OCI-LY3 (cell line): ENCODE results near the gene ZCCHC24.

ENCODE experiments used
- H2AFZ ChIP-seq: fragments of 200-600, 300-600 bp; shearing (Covaris generic); 2 replicates; pipeline ENCODE4 v1.6.0; 2014; ENCODE audit warnings: antibody characterized with exemption, low read depth, low read length
- H3K27ac ChIP-seq: fragments of 200-600, 300-600 bp; sonication (generic); 2 replicates; pipeline ENCODE4 v1.5.1; 2014; ENCODE audit warnings: mild to moderate bottlenecking, low read length, moderate library complexity, mixed read lengths
- H3K27me3 ChIP-seq: fragments of 200-600, 300-600 bp; sonication (generic); 2 replicates; pipeline ENCODE4 v1.6.1; 2014; ENCODE audit warnings: low read depth, low read length, mixed read lengths
- H3K36me3 ChIP-seq: fragments of 200-600, 300-600 bp; sonication (generic); replicated peaks from 2 replicates; pipeline ENCODE3; 2014; ENCODE audit warnings: low read depth, low read length, mixed read lengths
- H3K4me1 ChIP-seq: fragments of 300-600, 200-600 bp; sonication (generic); 2 replicates; pipeline ENCODE4 v1.6.1; 2014; ENCODE audit warnings: low read length, mixed read lengths
- H3K4me2 ChIP-seq: fragments of 200-600, 300-600 bp; sonication (generic); 2 replicates; pipeline ENCODE4 v1.6.1; 2014; ENCODE audit warnings: low read length, mixed read lengths
- H3K4me3 ChIP-seq: fragments of 300-600, 200-600 bp; sonication (generic); 2 replicates; pipeline ENCODE4 v1.5.1; 2014; ENCODE audit warnings: antibody characterized with exemption, mild to moderate bottlenecking, low read length, moderate library complexity
- H3K79me2 ChIP-seq: fragments of 300-600, 200-600 bp; shearing (Covaris generic); 2 replicates; pipeline ENCODE4 v1.6.1; 2014; ENCODE audit warnings: mild to moderate bottlenecking, low read length, mixed read lengths
- H3K9ac ChIP-seq: fragments of 300-600, 200-600 bp; shearing (Covaris generic); 2 replicates; pipeline ENCODE4 v1.6.0; 2014; ENCODE audit warnings: mild to moderate bottlenecking, low read length, moderate library complexity
- H3K9me3 ChIP-seq: fragments of 200-600, 300-600 bp; shearing (Covaris generic); 2 replicates; pipeline ENCODE4 v1.6.1; 2014; ENCODE audit warnings: low read length, mixed read lengths; ENCODE audit not compliant: insufficient read depth
- H4K20me1 ChIP-seq: fragments of 200-600, 300-600 bp; sonication (generic); 2 replicates; pipeline ENCODE4 v1.6.1; 2016; ENCODE audit warnings: low read length, mixed read lengths; ENCODE audit not compliant: insufficient read depth
- EZH2phosphoT487 ChIP-seq: fragments of 200-600 bp; shearing (Covaris generic); IDR thresholded peaks from 2 replicates; pipeline ENCODE4 v1.6.1; 2018; ENCODE audit warnings: antibody characterized with exemption, mixed run types, low read depth
- TF ChIP-seq, protein P1 (sequence below): fragments of 200-600, 300-600 bp; sonication (generic); IDR thresholded peaks from 2 replicates; pipeline ENCODE4 v1.5.1; 2014; ENCODE audit warnings: antibody characterized with exemption, low read length, low read depth

Gene ZCCHC24

DNA sequence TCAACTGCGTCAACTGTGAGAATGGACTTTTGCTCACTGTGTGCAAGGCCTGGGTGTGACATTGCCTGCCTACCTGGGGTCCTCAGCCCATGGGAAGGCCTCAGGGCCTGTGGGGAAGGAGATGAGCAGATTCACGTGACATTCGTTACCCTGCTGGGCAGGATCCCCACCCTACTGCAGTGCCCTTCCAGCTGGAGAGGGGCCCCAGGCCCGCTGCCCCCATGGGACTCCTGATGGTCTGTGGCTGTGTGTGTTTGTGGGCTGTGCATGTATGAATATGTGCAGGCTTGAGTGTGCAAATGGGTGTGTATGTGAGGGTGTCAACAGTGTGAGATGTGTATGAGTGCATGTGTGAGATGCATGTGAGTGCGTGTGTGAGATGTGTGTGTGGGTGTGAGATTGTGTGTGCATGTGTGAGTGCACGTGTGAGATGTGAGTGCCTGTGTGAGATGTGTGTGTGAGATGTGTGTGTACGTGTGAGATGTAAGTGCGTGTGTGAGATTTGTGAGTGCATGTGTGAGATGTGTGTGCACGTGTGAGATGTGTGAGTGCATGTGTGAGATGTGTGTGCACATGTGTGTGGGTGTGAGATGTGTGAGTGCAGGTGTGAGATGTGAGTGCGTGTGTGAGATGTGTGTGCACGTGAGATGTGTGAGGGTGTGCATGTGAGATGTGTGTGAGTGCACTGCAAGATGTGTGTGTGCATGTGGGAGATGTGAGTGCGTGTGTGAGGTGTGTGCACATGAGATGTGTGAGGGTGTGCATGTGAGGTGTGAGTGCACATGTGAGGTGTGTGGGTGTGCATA lies 68.5 kb downstream of the ZCCHC24 start:
- Histone ChIP-seq H2AFZ (no peak overlapping the region), H3K9me3 (no peaks in the 10 kb centered on the region), H3K4me1 (no peaks in the 10 kb centered on the region), H3K4me2 (no peak overlapping the region), H4K20me1 (no peaks in the 10 kb centered on the region), H3K27me3 (no peaks in the 10 kb centered on the region), H3K9ac (no peak overlapping the region), H3K79me2 (no peaks in the 10 kb centered on the region), H3K27ac (no peak overlapping the region), H3K36me3 (no peaks in the 10 kb centered on the region), H3K4me3 (no peak overlapping the region)
- no peak for TF ChIP-seq EZH2phosphoT487
- TF ChIP-seq, protein P1, sequence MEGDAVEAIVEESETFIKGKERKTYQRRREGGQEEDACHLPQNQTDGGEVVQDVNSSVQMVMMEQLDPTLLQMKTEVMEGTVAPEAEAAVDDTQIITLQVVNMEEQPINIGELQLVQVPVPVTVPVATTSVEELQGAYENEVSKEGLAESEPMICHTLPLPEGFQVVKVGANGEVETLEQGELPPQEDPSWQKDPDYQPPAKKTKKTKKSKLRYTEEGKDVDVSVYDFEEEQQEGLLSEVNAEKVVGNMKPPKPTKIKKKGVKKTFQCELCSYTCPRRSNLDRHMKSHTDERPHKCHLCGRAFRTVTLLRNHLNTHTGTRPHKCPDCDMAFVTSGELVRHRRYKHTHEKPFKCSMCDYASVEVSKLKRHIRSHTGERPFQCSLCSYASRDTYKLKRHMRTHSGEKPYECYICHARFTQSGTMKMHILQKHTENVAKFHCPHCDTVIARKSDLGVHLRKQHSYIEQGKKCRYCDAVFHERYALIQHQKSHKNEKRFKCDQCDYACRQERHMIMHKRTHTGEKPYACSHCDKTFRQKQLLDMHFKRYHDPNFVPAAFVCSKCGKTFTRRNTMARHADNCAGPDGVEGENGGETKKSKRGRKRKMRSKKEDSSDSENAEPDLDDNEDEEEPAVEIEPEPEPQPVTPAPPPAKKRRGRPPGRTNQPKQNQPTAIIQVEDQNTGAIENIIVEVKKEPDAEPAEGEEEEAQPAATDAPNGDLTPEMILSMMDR, result no peak

DNA sequence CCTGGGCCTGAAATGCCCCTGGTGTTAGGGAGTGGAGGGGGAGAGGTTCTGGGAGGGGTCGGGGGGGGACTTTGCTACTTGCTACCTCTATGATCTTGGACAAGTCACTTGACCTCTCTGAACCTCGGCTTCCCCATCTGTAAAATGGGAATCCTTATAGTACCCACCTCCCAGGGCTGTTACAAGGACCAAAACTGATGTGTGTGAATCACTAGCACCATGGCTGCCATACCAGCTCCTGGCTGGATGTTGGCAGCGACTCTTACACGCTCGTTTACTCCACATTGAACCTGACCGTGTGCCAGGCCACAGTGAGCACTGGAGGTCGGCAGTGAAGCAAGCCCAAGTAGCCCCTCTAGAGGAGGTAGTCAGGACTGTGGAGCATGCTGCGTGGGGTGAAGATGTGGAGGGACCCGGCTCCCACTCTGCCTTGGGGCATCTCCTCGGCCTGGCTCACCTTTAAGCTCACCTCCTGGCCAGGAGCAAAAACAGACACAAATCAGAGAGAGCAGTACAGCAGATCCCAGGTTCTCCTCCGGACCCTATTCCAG lies 69.3 kb downstream of the ZCCHC24 start:
- Histone ChIP-seq H3K79me2 (no peaks in the 10 kb centered on the region), H3K4me3 (no peak overlapping the region), H3K4me1 (no peaks in the 10 kb centered on the region), H2AFZ (no peak overlapping the region), H4K20me1 (no peaks in the 10 kb centered on the region), H3K36me3 (no peaks in the 10 kb centered on the region), H3K4me2 (no peak overlapping the region), H3K27ac (no peak overlapping the region), H3K9ac (no peak overlapping the region), H3K27me3 (no peaks in the 10 kb centered on the region), H3K9me3 (no peaks in the 10 kb centered on the region)
- TF ChIP-seq EZH2phosphoT487, result no peak

DNA sequence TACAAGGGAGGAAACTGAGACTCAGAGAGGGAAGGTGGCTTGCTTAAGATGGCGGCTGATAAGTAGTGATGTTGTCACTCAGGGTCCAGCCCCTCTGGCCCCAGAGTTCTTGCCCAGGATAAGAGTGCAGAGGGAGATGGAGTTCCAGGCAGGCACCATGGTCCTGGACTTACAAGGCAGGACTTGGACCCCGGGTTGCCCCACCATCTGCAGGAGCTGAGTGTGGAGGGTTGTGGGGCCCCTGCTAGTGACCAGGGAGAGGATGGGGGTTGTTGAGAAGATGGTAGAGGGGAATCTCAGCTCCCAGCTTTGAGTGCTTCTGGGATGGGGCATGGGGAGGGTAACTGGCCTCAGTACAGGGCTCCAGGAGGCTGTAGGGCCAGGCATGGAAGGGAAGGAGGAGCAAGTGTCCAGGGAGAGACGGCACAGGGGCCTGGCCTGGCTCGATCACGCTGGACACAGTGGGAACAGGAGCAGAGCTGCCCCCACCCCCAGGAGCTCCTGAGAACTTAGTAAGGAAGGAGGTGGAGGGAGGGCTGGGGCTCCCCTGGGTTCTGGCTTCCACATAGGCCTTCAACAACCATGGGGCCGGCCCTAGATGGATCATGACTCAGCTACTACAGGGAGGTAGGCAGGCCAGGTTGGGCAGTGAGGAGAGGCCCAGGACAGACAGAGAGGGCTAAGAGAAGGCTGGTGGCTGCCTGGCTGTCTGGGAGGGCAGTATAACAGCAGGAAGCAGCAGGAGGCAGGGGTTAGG lies 69.9 kb downstream of the ZCCHC24 start:
- Histone ChIP-seq H3K27ac (no peak overlapping the region), H3K9ac (no peak overlapping the region), H3K9me3 (no peaks in the 10 kb centered on the region), H4K20me1 (no peaks in the 10 kb centered on the region), H3K4me3 (no peak overlapping the region), H2AFZ (no peak overlapping the region), H3K27me3 (no peaks in the 10 kb centered on the region), H3K36me3 (no peaks in the 10 kb centered on the region), H3K4me2 (no peak overlapping the region), H3K4me1 (no peaks in the 10 kb centered on the region), H3K79me2 (no peaks in the 10 kb centered on the region)
- TF ChIP-seq, protein P1, result no peak
- no peak for TF ChIP-seq EZH2phosphoT487

DNA sequence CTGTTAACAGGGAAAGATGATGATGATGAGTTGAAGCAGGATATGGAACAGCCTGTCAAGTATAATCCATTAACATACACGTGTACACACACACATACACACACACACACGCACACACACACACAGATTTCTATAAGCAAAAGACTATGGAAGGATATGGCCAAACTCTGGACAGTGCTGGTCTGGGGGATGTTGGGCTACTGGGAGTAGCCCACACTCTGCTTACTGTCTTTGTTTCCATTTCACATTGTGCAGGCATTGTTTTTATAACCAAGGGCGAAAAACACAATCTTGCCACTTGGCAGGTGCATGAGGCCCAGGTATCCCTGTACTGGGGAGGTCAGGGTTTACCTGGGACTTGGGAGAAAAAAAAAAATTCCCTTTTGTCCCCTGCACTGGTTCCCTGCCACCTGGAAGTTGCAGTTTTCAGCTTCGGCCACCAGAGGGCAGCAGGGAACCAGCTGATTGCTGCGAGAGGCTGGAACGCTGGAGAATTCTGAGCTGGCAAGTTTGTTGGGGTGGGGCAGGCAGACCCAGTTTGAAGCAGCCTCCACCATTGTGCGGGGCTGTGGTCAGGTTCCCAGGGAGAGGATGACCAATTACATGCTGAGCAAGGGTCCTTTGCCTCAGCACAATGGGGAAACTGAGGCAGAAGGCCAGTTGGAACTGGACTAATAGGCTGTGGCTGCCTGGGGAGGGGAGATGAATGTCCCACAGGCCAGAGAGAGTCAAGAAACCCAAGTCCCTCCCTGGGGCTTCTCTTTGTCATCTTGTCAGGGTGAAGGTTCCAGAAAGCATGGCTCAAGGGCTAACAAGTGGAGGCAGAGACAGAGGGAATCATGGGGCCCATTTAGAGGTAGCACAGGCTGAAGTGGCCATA lies 70.9 kb downstream of the ZCCHC24 start:
- Histone ChIP-seq H3K9ac (no peak overlapping the region), H3K79me2 (no peaks in the 10 kb centered on the region), H3K4me2 (no peak overlapping the region), H3K27me3 (no peaks in the 10 kb centered on the region), H3K9me3 (no peaks in the 10 kb centered on the region), H3K4me3 (no peak overlapping the region), H2AFZ (no peak overlapping the region), H3K36me3 (no peaks in the 10 kb centered on the region), H4K20me1 (no peaks in the 10 kb centered on the region), H3K27ac (no peak overlapping the region), H3K4me1 (no peaks in the 10 kb centered on the region)
- TF ChIP-seq, protein P1, result peak; percentile 79
- TF ChIP-seq EZH2phosphoT487, result no peak
